HepG2 (cell line): Measurements from ENCODE around the gene DOC2A. TPM values are rescaled to one million over a fixed set of nuclear protein-coding genes. Genes with fewer than 3 reads are reported as not detected.
A peak's percentile ranks its signal among the peaks of the same experiment; 100 is the strongest.

ENCODE experiments used
- ATF2 ChIP-seq: sonication (generic); formaldehyde crosslinking; IDR thresholded peaks from 2 replicates; pipeline ENCODE4 v1.4.0; 2020; ENCODE audit warnings: missing genetic modification reagents
- DMTF1 ChIP-seq: sonication (generic); formaldehyde crosslinking; IDR thresholded peaks from 2 replicates; pipeline ENCODE4 v1.4.0; 2020; ENCODE audit warnings: mild to moderate bottlenecking, missing genetic modification reagents
- HES4 ChIP-seq: sonication (generic); formaldehyde crosslinking; IDR thresholded peaks from 2 replicates; pipeline ENCODE4 v1.9.0; 2021; ENCODE audit warnings: mild to moderate bottlenecking, missing genetic modification reagents, borderline replicate concordance
- MAFF ChIP-seq: IDR thresholded peaks from 2 replicates; pipeline ENCODE4 v1.6.1; 2011; ENCODE audit warnings: low read depth, low read length, improper control_type of control experiment
- NAIF1 ChIP-seq: sonication (generic); formaldehyde crosslinking; IDR thresholded peaks from 2 replicates; pipeline ENCODE4 v1.5.0; 2020; ENCODE audit warnings: mild to moderate bottlenecking, missing genetic modification reagents, borderline replicate concordance
- NCOA2 ChIP-seq: sonication (generic); formaldehyde crosslinking; IDR thresholded peaks from 2 replicates; pipeline ENCODE4 v1.8.0; 2022; ENCODE audit warnings: inconsistent platforms
- PAF1 ChIP-seq: IDR thresholded peaks from 2 replicates; pipeline ENCODE4 v1.6.1; 2016; ENCODE audit warnings: missing genetic modification reagents, missing compliant biosample characterization
- PAWR ChIP-seq: sonication (generic); formaldehyde crosslinking; IDR thresholded peaks from 2 replicates; pipeline ENCODE4 v1.4.0; 2020; ENCODE audit warnings: missing genetic modification reagents, mild to moderate bottlenecking, borderline replicate concordance
- SKI ChIP-seq: fragments of 450-650 bp; IDR thresholded peaks from one replicate; pipeline ENCODE4 v1.6.1; 2018; ENCODE audit warnings: mild to moderate bottlenecking; ENCODE audit not compliant: partially characterized antibody
- SP2 ChIP-seq: sonication (generic); formaldehyde crosslinking; IDR thresholded peaks from 2 replicates; pipeline ENCODE4 v1.5.1; 2020; ENCODE audit warnings: mild to moderate bottlenecking, missing genetic modification reagents
- TCF7 ChIP-seq: sonication (generic); IDR thresholded peaks from 2 replicates; pipeline ENCODE4 v1.6.1; 2016; ENCODE audit warnings: antibody characterized with exemption, low read depth
- TERF1 ChIP-seq: sonication (generic); formaldehyde crosslinking; IDR thresholded peaks from 2 replicates; pipeline ENCODE4 v1.8.0; 2022; ENCODE audit warnings: mild to moderate bottlenecking, missing genetic modification reagents, moderate library complexity
- ZFX ChIP-seq: sonication (generic); formaldehyde crosslinking; IDR thresholded peaks from 2 replicates; pipeline ENCODE4 v1.4.0; 2020; ENCODE audit warnings: mild to moderate bottlenecking, low read depth, missing genetic modification reagents, moderate library complexity
- ZHX2 ChIP-seq, 2 experiments: sonication (generic) in 1 of 2; formaldehyde crosslinking in 1 of 2; IDR thresholded peaks; 2 replicates each; pipeline versions ENCODE4 v1.6.1 to v1.9.0; 2014 to 2022; ENCODE audit warnings: antibody characterized with exemption in 1 of 2, borderline replicate concordance in 1 of 2, inconsistent platforms in 1 of 2, low read depth in 1 of 2, missing genetic modification reagents in 1 of 2
- ZNF235 ChIP-seq: sonication (generic); formaldehyde crosslinking; IDR thresholded peaks from 2 replicates; pipeline ENCODE4 v1.8.1; 2023; ENCODE audit warnings: mild to moderate bottlenecking, missing genetic modification reagents, borderline replicate concordance
- ZNF547 ChIP-seq: sonication (generic); formaldehyde crosslinking; IDR thresholded peaks from 2 replicates; pipeline ENCODE4 v1.5.1; 2020; ENCODE audit warnings: mild to moderate bottlenecking, missing genetic modification reagents
- ZNF605 ChIP-seq: sonication (generic); formaldehyde crosslinking; IDR thresholded peaks from 2 replicates; pipeline ENCODE4 v1.8.0; 2022; ENCODE audit warnings: mild to moderate bottlenecking, missing genetic modification reagents
- ZNF780A ChIP-seq: sonication (generic); formaldehyde crosslinking; IDR thresholded peaks from 2 replicates; pipeline ENCODE4 v1.8.0; 2022; ENCODE audit warnings: mild to moderate bottlenecking, missing genetic modification reagents, moderate library complexity
- polyA plus RNA-seq, 8 experiments: library from polyadenylated mRNA; depleted of rRNA in 3 of 8; stranded (reverse) in 7 of 8; unstranded in 1 of 8; fragments of >200 nt; fragmentation: Illumina TruSeq in 4 of 8; extraction: Trizol in 4 of 8; gene quantifications; 2 replicates each; pipeline versions ENCODE4 v1.2.1 to v1.2.3, GENCODE V29; 2011 to 2016; ENCODE audit warnings: low read depth in 4 of 8, missing spikeins in 1 of 8, mixed read lengths in 1 of 8; ENCODE audit not compliant: insufficient read depth in 1 of 8
- total RNA-seq, 5 experiments: library from RNA; depleted of rRNA; stranded (reverse); fragments of >200 nt; fragmentation: Illumina TruSeq; extraction: Trizol; gene quantifications; 2 replicates each; pipeline ENCODE4 v1.2.3, GENCODE V29; 2016; ENCODE audit warnings: low read depth in 1 of 5

Gene DOC2A
- total and polyA plus RNA-seq, 2 of the 13 experiments (the other 11 are each of a cell fraction or from before 2014, with no cell fraction given): 0.15 to 0.55 TPM

- no peak for TF ChIP-seq DMTF1 (CRISPR knock-in tag)
- TF ChIP-seq SP2 (CRISPR knock-in tag): no peak
- no peak for TF ChIP-seq ZFX
- no peak for TF ChIP-seq ZNF605 (CRISPR knock-in tag)
- no peak for TF ChIP-seq ZNF547 (CRISPR knock-in tag)
- 0 out of 2 replicates have a peak, but pooled peaks have one; percentile 9 for TF ChIP-seq HES4
- no peak for TF ChIP-seq ATF2
- TF ChIP-seq TCF7: no peak
- TF ChIP-seq MAFF: no peak
- no peak for TF ChIP-seq TERF1
- TF ChIP-seq ZNF780A: 0 out of 2 replicates have a peak, but pooled peaks have one; percentile 22
- TF ChIP-seq PAF1 (CRISPR knock-in tag): no peak
- TF ChIP-seq ZNF235: no peak
- TF ChIP-seq SKI: no peak
- TF ChIP-seq NCOA2 (CRISPR knock-in tag): no peak
- no peak for TF ChIP-seq ZHX2 (IDR thresholded peaks at IDR 0.05; ENCODE audit: low read depth)
- no peak for TF ChIP-seq ZHX2 (CRISPR knock-in tag; IDR thresholded peaks at IDR 0.05; ENCODE audit: borderline replicate concordance)
- TF ChIP-seq PAWR (CRISPR knock-in tag): 0 out of 2 replicates have a peak, but pooled peaks have one; percentile 89
- TF ChIP-seq NAIF1 (CRISPR knock-in tag): no peak
Observed at GRCh38 chr16:29994600-29995323, 16.1 kb downstream of the DOC2A start (continued).
